Measurements from ENCODE around the gene ZBTB16.

ZBTB16 gene

GRCh38 chr11:114109206-114110090, 49.9 kb downstream of the ZBTB16 start:
- no peak for DNase-seq

GRCh38 chr11:114110123-114110522, 50.6 kb downstream of the ZBTB16 start:
- no peak for DNase-seq

GRCh38 chr11:114110952-114111947, 51.7 kb downstream of the ZBTB16 start:
- peak; percentile 94 for DNase-seq

DNA sequence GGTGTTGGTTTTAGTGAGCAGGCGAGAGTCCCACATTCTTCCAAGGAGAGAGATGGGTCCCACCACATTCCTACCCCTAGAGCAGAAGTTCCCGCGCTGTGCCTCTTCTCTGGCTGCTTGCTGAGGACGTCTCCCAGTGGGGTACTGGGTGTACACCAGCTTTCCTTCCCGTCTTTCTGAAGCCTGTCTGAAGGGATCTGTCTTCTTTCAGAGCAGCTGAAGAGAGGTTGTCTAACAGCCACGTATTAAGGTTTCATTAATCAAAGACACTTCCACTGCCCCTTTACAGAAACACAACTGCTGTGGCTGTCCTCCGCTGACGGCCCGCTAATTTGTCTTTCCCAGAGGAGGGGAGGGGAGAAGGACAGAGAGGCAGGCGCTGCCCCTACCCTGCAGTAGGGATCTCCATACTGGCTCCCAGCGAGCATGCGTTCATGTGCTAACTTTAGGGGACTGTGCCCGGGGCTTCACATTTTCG, 56.0 kb downstream of the ZBTB16 start:
- DNase-seq, result no peak

DNA sequence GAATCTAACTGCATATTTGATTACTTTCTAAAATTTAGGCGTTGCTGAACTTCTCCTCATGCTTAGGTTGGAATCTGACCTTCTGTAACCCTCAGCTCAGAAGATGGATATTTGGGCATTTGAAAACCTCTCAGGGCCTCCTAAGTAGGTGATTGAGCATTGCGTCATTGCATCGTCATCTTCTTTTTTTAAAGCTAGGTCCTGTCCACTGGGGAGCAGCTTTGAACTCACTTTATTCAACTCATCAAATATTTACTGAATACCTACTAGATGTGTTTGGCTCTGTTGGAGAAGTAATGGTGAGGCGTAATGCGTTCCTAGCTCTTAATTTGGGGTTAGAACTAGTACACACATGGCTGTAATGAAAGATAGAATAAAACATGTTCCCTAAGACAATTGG, 56.8 kb downstream of the ZBTB16 start:
- DNase-seq, result no peak

DNA sequence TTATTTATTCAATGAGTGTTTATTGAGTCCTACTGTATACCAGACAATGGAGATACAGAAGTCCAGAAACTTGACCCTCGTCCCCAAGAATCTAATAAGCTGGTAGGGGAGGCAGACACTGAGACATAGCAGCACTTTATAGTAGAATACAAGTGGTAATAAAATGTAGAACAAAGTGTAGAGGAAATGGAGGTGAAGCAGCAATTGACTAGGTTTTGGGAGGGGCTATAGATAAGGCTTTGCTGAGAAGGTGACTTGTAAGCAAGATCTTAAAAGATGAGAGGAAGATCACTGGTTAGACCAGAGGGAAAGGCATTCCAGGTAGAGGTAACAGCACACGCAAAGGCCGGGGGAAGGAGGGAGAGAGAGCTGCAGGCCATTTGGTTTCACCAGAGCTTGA, 57.3 kb downstream of the ZBTB16 start:
- no peak for DNase-seq

- no peak for DNase-seq
Observed at GRCh38 chr11:114120606-114121005, 61.1 kb downstream of the ZBTB16 start.

GRCh38 chr11:114121138-114121537, 61.6 kb downstream of the ZBTB16 start:
- no peak for DNase-seq

DNA sequence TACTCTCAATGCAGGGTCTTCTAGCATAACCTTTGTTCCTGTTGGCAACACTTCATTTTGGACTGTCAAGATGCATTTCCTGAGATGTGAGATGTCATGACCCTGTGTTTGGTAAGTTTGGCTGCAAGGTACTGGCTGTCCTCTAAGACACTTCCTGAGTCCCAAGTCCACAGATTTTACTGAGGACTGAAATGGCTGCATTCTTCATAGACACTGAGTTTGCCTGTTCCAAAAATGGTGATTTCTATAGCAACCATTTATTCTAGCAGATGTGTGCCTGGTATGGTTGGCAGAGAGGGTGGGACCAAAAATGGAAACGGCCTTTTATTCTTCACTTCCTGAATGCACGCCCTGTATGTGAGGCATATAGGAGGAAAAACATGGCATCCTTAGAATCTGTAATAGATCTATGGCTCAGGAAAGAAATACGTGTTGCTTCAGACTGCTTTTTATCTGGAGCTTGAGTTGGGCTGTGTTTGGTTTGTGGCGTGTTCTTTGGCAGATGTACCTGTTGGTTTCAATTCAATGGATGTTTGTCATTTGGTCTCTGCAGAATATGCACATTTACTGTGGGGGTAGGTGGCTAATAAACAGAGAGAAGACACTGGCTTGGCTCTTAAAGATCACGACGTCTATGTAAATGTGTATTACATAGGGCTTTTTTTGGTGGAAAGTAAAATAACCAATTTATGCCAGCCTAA, 62.4 kb downstream of the ZBTB16 start:
- no peak for DNase-seq

DNA sequence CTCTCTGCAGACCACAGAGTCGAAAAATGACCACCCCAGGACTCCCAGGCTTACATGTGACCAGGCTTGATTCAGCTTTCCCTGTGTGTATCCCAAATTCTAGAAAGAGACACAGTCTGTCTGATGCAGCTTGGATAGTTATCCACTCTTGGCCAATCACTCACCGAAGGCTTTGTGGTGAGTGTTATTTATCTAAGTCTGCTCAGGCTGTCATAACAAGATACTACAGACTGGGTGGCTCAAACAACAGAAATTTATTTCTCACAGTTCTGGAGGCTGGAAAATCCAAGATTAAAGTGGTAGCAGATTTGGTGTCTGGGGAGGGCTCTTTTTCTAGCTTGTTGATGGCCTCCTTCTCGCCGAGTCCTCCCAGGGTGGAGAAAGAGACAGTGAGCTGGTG, 63.2 kb downstream of the ZBTB16 start:
- peak; percentile 72 for DNase-seq

DNA sequence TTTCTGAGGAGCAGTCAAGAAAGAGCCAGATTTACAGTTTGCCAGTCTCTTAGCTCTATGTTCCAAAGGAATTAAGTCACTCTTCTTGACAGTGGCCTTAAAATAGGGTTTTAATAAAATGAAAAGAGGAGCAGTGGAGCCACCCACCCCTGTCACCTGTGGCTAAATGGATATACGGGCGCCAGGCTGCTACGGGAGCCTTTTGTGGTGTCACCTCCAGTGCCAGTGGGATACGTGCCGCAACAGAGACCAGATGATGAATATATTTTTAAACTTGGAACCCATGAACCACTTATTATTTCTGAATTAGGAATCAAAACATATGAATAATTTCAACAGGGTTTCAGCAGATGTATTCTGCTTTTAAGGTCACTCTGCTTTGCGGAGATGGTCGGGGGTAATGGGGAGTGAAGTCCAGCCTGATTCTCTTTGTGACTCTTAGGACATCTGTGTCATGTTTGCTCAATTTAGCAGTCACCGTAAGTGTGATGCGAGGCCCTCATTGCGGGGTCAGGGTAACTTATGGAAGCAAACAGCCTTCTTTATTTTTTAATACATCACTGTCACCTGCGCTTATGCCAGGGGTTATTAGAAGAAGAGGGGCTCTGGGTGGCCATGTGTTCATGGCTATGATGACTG, 64.3 kb downstream of the ZBTB16 start:
- no peak for DNase-seq

- no peak for DNase-seq
Observed at GRCh38 chr11:114124601-114125144, 65.2 kb downstream of the ZBTB16 start.

DNA sequence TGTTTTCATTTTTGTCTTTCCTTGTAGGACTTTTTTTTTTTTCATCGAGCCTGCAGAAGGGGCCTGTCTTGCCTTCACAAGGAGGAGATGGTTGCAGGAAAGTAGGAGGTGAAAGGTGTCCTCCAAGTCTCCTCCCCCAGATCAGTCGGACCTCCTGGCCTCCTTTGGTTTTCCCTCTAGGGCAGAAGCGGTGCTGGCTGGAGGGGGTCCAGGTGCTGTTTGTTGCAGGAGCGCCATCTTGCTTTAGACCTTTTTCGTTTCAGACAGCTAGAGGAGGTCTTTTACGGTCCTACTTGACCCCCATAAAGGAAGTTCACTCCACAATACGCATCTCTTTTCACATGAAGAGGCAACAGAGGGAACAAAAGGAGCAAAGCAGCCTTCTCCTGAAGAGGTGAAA, 66.0 kb downstream of the ZBTB16 start:
- DNase-seq, result no peak

DNA sequence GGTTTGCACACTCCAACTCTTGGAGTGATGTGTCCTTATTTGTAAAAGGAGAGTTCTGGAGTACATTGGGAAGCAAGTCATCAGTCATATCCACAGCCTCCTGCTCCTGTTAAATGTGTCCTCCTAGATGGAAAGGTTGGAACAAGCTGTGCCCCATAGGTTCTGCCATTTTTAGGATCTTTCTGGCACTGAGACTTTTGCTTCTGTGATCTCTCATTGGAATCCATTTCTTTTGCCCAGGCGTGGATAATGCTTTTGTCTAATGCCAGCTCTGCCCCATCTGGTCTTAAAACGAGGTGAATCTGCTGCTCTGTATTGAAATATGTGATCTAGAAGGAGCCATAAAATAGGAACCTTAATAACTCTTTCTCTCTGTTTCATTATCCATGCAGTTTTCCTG, 66.4 kb downstream of the ZBTB16 start:
- DNase-seq, result no peak

GRCh38 chr11:114128399-114128798, 68.9 kb downstream of the ZBTB16 start:
- DNase-seq, result no peak

- DNase-seq, result no peak
Observed at GRCh38 chr11:114129142-114129541, 69.6 kb downstream of the ZBTB16 start.

GRCh38 chr11:114129699-114130098, 70.2 kb downstream of the ZBTB16 start:
- no peak for DNase-seq

- DNase-seq, result no peak
Observed at GRCh38 chr11:114130115-114130576, 70.6 kb downstream of the ZBTB16 start.

GRCh38 chr11:114130629-114131277, 71.2 kb downstream of the ZBTB16 start:
- no peak for DNase-seq

DNA sequence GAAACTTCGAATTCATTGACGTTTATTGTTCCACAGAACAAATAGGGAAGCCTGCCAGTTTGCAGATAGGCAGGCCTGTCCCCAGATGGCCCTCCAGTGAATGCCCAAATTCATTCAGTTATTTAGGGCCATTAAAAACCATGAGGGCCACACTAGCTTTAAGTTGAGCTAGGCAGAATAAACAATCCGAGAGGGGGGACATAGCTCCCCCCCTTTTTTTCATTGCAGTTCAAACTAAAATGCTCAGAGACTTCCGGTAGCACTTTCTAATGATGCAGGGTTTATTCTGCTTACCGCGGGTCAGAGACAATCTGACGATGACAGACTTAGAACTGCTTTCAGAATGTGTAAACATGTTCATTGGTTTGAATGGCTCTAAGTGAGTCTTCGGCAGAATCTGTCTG, 72.0 kb downstream of the ZBTB16 start:
- no peak for DNase-seq

DNA sequence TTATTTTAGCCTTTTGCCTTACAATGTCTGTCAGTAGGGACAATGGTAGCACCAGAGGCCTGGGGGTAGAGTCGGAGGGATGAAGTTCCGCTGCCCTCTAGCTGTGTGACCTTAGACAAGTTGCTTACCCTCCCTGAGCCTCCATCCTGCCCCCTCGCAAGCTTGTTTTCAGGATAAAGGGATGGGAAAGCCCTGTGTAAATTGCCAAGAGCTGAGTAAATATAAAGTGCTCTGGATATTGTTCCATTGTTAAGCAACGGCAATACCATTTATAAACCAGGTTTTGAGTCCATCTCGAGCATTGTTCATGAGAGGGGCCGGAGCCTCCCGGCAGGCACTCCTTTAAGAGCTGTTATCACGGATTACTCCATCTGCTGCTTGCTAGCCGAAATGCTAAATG, 72.9 kb downstream of the ZBTB16 start:
- DNase-seq, result peak; percentile 39
